Superior temporal gyrus (tissue), 1 donor: ENCODE results near the gene BMP3.
A peak's percentile ranks its signal among the peaks of the same experiment; 100 is the strongest.

Source experiments
- DNase-seq: peaks from one replicate; pipeline ENCODE4 v3.0.0-alpha.2; 2016; ENCODE audit errors: extremely low spot score

Gene BMP3

GRCh38 chr4:81040012-81040659 is 9.6 kb downstream of the BMP3 start:
- peak; percentile 86 for DNase-seq

DNA sequence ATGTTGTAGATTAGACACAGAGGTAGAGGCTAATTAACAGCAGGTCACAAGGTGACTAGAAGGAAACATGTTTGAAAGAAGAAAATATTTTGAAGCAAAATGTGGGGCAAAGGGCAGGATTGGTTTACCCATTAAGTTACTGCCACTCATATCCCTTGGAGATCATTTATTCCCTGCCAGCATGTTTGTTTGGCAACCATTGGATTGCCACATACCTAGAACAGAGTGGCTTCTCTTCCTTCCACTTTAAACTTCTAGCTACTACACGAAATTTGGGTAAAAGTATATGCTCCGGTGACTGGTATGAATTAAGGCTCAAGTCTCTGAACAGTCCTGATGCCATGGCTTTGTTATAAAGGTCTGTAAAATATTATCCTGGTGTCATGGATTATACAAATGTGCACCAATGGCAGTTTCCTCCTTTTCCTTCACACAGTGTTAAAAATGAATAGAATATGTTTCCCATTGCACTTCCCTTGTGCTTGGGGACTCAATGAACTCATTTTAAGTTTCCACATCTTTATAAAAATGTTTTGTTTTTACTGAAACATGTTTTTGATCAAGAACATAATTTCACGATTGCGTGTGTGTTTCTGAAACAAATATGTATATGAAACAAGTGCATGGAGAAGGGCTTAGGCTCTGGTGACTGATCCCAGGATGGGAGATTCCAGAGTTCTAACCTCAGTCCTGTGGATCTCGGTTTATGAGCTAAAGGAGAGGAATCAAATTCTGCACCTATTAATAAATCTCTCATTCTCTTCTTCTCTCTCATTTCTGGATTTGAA is 12.3 kb downstream of the BMP3 start:
- DNase-seq: no peak

DNA sequence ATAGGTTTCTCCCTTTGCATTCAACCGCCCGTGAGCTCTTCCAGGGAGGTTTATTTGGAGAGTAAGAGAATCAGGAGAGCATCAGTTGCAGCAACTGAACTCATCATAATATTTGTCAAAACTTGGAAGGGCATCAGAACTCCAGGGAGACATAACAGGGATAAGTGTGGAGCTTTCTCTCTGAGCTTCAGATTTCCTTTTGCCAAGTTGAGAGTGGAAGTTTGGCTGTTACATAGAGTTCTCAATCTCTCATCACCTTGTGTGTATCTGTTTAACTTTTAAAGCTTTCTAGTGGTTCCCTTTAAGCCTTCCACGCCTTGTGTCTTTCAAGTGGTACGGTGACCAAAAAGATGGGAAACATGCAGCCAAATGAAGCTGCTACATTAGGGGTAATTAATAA is 18.8 kb downstream of the BMP3 start:
- no peak for DNase-seq

GRCh38 chr4:81049907-81050306 is 19.4 kb downstream of the BMP3 start:
- DNase-seq: no peak

DNA sequence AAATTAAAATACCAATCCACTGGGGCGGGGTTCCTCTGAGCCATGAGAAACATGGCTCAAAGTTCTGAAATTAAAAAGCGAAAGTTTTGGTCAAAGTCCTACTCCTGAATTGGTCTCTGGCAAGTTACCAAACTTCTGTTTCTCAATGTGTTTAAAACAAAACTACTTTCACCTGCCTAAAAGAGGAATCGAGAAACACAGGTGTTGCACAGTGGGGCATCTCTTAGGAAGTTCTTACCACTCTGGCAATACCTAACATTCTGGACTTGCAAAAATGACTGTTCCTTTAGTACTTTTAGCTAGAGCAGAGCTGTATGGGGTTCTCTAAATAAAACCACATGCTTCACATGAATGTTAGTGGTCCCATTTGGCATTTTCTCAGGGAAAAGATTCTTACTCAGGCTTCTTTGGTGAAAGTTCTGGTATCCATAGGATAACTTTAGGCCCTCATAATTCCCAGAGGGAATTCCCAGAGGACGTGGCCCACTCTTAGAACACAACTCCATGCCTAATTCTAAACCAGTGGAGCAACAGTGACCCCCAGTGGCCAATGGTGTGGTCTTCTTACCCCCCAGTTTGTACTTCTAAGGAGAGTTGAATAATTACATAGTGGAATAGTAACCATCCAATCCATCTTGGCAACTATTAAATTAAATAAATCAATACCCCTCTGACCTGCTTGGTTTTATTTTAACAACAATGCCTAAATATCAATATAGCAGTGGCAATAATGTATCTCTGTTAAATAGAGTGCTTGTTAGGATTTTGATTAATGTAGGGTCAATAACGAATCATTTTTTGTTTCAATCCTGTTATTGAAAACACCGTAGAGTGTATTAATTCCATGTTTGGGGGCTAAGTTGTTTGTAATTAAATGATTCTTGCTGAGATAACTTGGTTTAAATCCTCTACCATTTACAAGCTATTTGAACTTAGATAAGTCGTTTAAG is 21.9 kb downstream of the BMP3 start:
- DNase-seq: peak; percentile 81

DNA sequence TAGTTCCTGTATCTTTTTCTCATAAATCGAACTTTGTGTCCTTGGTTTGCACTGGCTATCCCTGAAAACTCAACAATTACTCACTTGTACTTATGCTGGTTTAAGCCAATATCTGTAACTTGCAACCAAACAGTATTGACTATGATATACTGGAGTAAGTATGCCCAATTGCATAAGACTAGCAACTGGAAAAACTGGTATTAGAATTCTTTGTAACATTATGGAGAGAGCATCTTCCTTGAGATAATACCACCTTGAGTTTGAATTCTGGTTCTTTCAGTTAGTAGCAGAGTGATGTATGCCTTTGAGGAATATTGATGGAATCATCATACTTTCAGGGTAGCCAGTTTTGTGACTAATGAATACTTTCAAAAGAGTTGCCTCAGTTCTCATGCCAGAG is 28.1 kb downstream of the BMP3 start:
- DNase-seq: no peak

- DNase-seq: no peak
These were observed 30.3 kb downstream of the BMP3 start for GRCh38 chr4:81060587-81061343.

- DNase-seq: no peak
These were observed 30.8 kb downstream of the BMP3 start for GRCh38 chr4:81061344-81061730.

- DNase-seq: no peak
These were observed 31.5 kb downstream of the BMP3 start for GRCh38 chr4:81062001-81062400.

- no peak for DNase-seq
These were observed 34.9 kb downstream of the BMP3 start for GRCh38 chr4:81065446-81065845.

- peak; percentile 97 for DNase-seq
These were observed 39.3 kb downstream of the BMP3 start for GRCh38 chr4:81069706-81070331.

GRCh38 chr4:81071013-81071412 is 40.5 kb downstream of the BMP3 start:
- DNase-seq: no peak

- DNase-seq: no peak
These were observed 50.6 kb downstream of the BMP3 start for GRCh38 chr4:81081156-81081555.

- DNase-seq: no peak
These were observed 53.5 kb downstream of the BMP3 start for GRCh38 chr4:81084029-81084428.

DNA sequence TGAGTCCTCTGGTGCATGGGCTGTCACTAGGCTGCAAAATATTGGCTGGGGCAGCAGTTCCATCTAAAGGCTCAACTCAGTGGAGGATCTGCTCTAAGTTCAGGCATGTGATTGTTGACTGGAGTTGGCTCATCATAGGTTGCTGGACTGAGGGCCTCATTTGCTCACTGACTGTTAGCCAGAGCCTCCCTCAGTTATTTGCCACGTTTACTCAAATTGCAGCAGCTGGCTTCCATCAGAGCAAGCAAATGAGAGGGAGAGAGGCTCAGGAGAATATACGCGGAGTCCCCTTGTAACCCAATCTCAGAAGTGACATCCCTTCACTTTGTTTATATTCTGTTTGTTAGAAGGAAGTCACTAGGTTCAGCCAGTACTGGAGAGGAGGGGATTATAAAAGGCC is 54.1 kb downstream of the BMP3 start:
- no peak for DNase-seq

DNA sequence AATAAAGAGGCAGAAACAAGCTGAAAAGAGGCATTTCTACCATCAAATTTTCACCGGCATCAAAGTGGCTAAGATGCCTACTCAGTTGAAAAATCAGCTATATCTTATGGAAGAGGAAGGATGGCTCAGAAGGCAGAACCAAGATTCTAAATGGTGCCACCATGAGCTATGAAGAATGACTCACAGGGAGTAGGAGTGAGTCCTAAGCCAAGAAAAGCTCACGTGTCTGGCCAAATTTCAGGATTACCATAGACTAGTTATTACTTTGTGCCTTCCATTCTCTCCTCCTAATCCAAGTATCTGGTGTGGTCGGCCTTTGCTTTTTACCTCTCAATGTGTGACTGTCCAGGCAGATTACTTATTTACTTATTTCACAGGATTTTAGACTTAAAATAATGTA is 54.8 kb downstream of the BMP3 start:
- no peak for DNase-seq

GRCh38 chr4:81085979-81086378 is 55.5 kb downstream of the BMP3 start:
- DNase-seq: no peak

DNA sequence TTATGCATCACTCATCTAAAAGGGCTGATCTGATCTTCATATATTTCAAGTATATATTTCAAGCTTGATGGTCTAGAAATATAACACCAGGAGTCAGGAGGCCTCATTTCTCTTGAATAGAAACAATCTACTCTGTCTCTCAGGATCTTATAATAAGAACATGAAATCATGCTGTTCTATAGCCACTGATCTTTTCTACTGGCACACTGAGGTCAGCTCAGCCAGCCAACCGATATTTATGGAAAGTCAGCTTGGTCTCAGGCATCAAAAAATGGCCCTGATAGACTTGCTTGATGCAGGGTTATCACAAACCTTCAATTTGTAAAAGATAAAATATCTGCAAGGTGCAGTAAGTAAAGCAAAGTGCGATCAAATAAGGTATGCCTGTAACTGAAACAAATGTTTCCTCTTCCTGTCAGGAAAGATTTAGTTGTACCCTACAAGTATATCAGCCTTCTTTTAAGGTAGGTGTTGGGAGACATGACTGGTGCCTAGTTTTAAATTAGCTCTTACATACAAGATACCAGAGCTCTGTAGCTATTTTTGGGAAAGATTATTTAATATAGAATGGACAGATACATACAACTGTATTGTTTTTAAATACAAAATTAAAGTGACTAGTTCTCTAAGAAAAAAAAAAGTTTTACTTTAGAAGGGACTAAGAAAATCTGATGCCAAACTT is 63.4 kb downstream of the BMP3 start:
- no peak for DNase-seq

DNA sequence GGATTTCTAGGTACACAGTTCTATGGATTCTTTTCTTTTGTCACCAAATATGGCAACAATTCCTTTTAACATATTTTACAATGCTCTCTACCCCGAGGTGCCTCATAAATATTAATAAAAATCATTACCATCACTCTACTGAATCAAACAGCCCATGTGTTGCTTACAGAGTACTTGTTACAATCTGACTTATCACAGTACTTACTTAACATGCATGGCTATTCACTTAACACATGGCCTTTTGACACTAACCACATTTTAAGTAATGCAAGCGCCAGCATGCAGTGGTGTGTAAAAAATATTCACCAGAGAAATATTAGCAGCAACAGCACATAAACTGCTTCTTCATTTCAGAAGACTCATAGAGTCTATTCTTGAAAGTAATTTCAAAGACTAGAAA is 64.9 kb downstream of the BMP3 start:
- DNase-seq: no peak

DNA sequence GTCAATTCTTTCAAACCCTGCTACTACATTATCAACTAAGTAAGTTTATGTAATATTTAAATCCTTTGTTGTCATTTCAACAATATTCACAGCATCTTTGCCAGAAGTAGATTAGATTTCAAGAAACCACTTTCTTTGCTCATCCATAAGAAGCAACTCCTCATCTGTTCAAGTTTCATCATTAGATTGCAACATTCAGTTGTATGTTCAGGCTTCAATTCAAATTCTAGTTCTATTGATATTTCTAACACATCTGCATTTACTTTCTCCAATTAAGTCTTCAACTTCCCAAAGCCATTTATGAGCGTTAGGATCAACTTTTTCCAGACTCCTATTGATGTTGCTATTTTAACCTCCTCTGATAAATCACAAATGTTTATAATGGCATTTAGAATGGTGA is 66.1 kb downstream of the BMP3 start:
- no peak for DNase-seq

GRCh38 chr4:81102107-81102506 is 71.6 kb downstream of the BMP3 start:
- DNase-seq: no peak
